GM12801 (cell line): ENCODE data around the gene RET.

ENCODE experiments used
- CTCF ChIP-seq: IDR thresholded peaks from one replicate; pipeline ENCODE4 v1.5.1; 2011; ENCODE audit warnings: control low read depth; ENCODE audit not compliant: insufficient read length; ENCODE audit errors: extremely low read depth

RET gene

DNA sequence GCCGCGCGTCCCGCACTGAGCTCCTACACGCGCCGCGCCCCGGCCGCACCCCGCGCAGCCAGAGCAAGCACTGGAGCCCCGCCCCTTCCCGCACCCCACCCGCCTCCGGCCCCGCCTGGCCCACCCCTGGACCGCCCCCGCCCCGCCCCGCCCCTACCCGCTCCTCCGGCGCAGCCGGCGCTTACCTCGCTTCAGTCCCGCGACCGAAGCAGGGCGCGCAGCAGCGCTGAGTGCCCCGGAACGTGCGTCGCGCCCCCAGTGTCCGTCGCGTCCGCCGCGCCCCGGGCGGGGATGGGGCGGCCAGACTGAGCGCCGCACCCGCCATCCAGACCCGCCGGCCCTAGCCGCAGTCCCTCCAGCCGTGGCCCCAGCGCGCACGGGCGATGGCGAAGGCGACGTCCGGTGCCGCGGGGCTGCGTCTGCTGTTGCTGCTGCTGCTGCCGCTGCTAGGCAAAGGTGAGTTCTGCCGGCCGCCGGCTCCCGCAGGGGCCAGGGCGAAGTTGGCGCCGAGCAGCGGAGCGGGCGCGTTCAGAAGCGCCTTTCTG is at the start of gene RET:
RET (plus strand) TSS at position 194 of the 545 bp plus-strand sequence; CDS start at position 384, 190 bp downstream.
- TF ChIP-seq CTCF, result no peak

DNA sequence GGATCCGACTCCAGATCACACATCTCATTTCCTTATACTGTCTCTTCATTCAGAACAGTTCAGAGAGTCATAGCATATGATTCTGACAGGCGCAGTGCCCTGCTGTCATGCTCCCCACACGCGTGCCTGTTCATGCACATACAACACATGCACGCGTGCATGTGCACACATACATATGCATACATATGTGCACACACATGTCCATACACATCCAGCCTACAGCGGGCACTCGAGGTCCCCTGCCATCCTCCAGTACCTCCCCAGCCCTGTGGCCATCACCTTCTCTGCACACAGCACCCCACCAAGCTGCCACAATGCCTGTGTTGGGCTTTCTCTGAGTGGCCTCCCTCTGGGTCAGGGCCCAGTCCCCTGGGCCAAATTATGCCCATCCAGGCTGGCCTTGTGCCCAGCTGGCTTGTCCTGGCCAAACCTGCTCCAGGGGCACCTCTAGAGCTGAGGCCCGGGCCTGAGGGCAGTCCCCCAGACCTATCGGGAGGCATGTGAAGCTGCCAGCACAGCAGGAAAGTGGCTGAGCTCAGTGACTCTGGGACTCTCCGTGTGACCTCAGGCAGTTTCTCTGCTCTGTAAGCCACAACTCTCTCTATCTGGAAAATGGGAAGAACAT is 49.4 kb upstream of the RET start:
- TF ChIP-seq CTCF, result no peak

GRCh38 chr10:43028143-43028542 is 48.7 kb upstream of the RET start:
- TF ChIP-seq CTCF, result no peak

- TF ChIP-seq CTCF, result no peak
Observed at GRCh38 chr10:43029043-43029442, 47.8 kb upstream of the RET start.

DNA sequence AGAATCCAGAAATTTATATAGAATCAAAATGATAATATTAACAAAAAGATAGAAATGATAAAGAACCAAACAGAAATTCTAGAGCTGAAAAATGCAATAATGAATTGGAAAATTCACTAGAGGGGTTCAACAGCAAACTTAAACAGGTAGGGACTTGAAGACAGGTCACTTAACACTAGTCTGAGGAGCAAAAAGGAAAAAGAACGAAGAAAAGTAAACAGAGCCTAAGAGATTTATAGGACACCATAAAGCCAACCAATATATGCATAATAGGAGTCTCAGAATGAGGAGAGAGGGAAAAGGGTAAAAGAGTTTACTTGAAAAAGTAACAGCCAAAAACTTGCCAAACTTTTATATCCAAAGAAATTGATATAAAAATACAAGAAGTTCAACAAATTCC is 44.3 kb upstream of the RET start:
- no peak for TF ChIP-seq CTCF

DNA sequence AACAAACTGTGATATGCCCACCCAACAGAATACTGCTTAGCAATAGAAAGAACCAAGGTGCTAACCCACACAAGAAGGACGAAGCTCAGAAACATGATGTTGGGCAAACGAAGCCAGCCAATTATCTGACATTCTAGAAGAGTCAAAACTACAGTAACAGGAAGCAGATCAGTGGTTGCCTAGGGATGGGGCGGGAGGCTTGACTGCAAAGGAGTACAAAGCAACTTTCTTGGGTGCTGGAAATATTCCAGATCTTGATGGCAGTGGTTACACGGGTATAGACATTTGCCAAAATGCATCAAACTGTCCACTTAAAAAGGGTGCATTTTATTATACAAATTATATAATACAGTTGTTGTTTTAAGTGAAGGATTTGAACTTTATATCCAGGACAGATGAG is 41.1 kb upstream of the RET start:
- no peak for TF ChIP-seq CTCF

DNA sequence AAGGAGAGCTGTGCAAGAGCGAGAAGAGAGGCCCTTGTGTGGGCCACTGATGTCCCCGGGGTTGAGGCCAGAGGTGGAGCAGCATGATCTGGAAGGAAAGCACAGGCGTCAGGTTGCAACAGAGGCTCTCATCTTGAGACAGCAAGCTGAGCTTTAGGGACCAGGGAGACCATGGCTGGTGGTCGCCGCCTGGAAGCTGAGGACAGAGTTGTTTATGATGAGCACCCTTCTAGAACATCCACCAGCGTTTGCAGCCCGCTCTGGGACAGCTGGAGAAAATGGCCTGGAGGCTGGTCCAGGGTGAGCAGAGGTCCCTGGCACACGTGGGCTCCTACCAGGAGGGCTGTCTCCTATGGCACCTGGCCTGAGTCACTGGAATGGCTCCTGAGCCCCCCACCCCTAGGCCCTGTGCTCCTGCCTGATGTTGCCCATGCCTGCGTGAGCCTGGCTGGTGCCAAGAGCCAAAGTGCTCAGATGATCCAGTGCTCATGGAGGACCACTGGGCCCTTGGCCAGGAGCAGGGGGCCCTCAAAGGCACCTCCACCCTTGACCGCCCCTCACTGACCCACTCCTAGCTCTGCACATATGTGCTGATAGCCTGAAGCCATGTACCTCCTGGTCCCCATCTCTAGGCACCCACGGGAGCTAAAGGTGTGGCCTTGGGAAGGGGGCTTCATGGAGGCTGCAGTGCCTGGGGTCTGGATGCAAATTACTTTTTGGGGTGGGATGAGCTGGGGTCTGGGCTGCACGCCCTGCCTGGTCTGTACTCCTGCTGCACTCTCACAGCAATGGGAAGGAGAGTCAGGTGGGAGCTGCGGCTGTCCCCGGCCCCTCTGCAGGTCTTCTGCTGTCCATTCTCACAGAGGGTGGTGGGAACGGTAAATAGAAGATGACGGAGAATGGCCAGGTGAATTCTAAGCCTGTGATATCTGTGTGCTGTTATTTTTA is 40.1 kb upstream of the RET start:
- no peak for TF ChIP-seq CTCF
